GM12864 (cell line): ENCODE data around the gene UBA52.
"Not testable (repeated sequence)": the region's sequence is repeated elsewhere in the genome, so short reads cannot be mapped to it uniquely, and the experiment has no call there.

Experiments used
- DNase-seq: peaks from one replicate; pipeline ENCODE4 v3.0.0-alpha.2; 2011; ENCODE audit warnings: low read depth
- H3K4me3 ChIP-seq: 2 replicates; pipeline ENCODE4 v1.5.1; 2011; ENCODE audit warnings: mild to moderate bottlenecking, low read depth, low read length, control low read depth
- TF ChIP-seq, protein P1 (sequence below): IDR thresholded peaks from 2 replicates; pipeline ENCODE4 v1.5.1; 2011; ENCODE audit warnings: low read depth, mild to moderate bottlenecking, moderate library complexity, low read length, control low read depth, inconsistent platforms; ENCODE audit errors: missing control alignments

Gene UBA52

GRCh38 chr19:18571564-18572344 is at the start of gene UBA52:
Gene UBA52, plus strand, starts transcription at chr19:18571857. Its CDS starts 1,444 bp downstream, at chr19:18573301.
- DNase-seq, result peak; percentile 92
- H3K4me3 ChIP-seq, result peak within 1 kb of the TSS; percentile 99
- TF ChIP-seq, protein P1, sequence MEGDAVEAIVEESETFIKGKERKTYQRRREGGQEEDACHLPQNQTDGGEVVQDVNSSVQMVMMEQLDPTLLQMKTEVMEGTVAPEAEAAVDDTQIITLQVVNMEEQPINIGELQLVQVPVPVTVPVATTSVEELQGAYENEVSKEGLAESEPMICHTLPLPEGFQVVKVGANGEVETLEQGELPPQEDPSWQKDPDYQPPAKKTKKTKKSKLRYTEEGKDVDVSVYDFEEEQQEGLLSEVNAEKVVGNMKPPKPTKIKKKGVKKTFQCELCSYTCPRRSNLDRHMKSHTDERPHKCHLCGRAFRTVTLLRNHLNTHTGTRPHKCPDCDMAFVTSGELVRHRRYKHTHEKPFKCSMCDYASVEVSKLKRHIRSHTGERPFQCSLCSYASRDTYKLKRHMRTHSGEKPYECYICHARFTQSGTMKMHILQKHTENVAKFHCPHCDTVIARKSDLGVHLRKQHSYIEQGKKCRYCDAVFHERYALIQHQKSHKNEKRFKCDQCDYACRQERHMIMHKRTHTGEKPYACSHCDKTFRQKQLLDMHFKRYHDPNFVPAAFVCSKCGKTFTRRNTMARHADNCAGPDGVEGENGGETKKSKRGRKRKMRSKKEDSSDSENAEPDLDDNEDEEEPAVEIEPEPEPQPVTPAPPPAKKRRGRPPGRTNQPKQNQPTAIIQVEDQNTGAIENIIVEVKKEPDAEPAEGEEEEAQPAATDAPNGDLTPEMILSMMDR, result no peak

GRCh38 chr19:18522124-18522861 is 49.4 kb upstream of the UBA52 start:
- TF ChIP-seq, protein P1, result no peak
- DNase-seq, result peak; percentile 99
- peak overlapping the region; percentile 97 for H3K4me3 ChIP-seq

DNA sequence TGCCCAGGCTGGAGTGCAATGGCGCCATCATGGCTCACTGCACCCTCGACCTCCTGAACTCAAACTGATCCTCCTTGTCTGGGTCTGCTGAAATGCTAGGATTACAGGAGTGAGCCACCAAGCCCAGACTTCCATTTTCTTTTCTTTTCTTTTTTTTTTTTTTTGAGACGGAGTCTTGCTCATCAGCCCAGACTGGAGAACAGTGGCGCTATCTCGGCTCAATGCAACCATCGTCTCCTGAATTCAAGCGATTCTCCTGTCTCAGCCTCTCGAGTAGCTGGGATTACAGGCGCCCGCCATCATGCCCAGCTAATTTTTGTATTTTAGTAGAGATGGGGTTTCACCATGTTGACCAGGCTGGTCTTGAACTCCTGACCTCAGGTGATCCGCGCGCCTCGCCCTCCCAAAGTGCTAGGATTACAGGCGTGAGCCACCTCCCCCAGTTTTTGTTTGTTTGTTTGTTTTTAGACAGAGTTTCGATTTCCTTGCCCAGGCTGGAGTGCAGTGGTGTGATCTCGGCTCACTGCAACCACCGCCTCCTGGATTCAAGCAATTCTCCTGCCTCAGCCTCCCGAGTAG is 48.7 kb upstream of the UBA52 start:
- not testable (repeated sequence) for DNase-seq
- peak overlapping the region; percentile 13 for H3K4me3 ChIP-seq

GRCh38 chr19:18523841-18524240 is 47.8 kb upstream of the UBA52 start:
- TF ChIP-seq, protein P1, result no peak
- no peak for DNase-seq
- no peak overlapping the region for H3K4me3 ChIP-seq

GRCh38 chr19:18526316-18526715 is 45.3 kb upstream of the UBA52 start:
- no peak for DNase-seq
- TF ChIP-seq, protein P1, result no peak
- no peak overlapping the region for H3K4me3 ChIP-seq

GRCh38 chr19:18529782-18530181 is 41.9 kb upstream of the UBA52 start:
- TF ChIP-seq, protein P1, result no peak
- no peak for DNase-seq
- H3K4me3 ChIP-seq, result no peak overlapping the region

- no peak for DNase-seq
- TF ChIP-seq, protein P1, result no peak
- no peak overlapping the region for H3K4me3 ChIP-seq
Observed at GRCh38 chr19:18531485-18531884, 40.2 kb upstream of the UBA52 start.
